ENCODE results near the gene VSX1.

VSX1 gene

GRCh38 chr20:25040438-25040831, 41.5 kb downstream of the VSX1 start:
- no peaks in the 10 kb centered on the region for H3K9me2 ChIP-seq (ENCODE audit: low read depth, low read length)
- TF ChIP-seq CTCF (IDR thresholded peaks at IDR 0.05; ENCODE audit: low read length), result no peak
- no peak for TF ChIP-seq EZH2 (IDR thresholded peaks at IDR 0.05; ENCODE audit: borderline replicate concordance, low read length)
- no peaks in the 10 kb centered on the region; the same call in 1 of the 2 replicates for H3K27me3 ChIP-seq (ENCODE audit: insufficient read depth, low read length)
- no peak overlapping the region for H3K4me2 ChIP-seq (ENCODE audit: low read length)
- no peaks in the 10 kb centered on the region for H3F3A ChIP-seq (ENCODE audit: insufficient read depth, low read length)
- H3K36me3 ChIP-seq (ENCODE audit: insufficient read depth, low read length), result no peaks in the 10 kb centered on the region
- H3K27ac ChIP-seq (ENCODE audit: low read depth, low read length, poor library complexity, severe bottlenecking), result no peak overlapping the region
- no peaks in the 10 kb centered on the region for H3K9me3 ChIP-seq (ENCODE audit: low read length)
- H4K20me1 ChIP-seq (ENCODE audit: insufficient read depth, low read length), result no peaks in the 10 kb centered on the region
- no peaks in the 10 kb centered on the region for H3K79me2 ChIP-seq (ENCODE audit: insufficient read depth, low read length)
- no peak overlapping the region for H3K9ac ChIP-seq (ENCODE audit: low read length)
- no peak overlapping the region for H2AFZ ChIP-seq (ENCODE audit: low read length)
- no peak overlapping the region for H3K4me3 ChIP-seq (ENCODE audit: low read depth, low read length, poor library complexity, severe bottlenecking)
- H3K4me1 ChIP-seq (ENCODE audit: insufficient read depth, low read length, severe bottlenecking), result peaks cover 36% of the 10 kb centered on the region

GRCh38 chr20:25039697-25040437, 42.1 kb downstream of the VSX1 start:
- Histone ChIP-seq H3K36me3 (ENCODE audit: insufficient read depth, low read length) (no peaks in the 10 kb centered on the region), H3K27me3 (ENCODE audit: insufficient read depth, low read length) (no peaks in the 10 kb centered on the region; the same call in 1 of the 2 replicates), H3K4me3 (ENCODE audit: low read depth, low read length, poor library complexity, severe bottlenecking) (no peak overlapping the region), H3K4me1 (ENCODE audit: insufficient read depth, low read length, severe bottlenecking) (peaks cover 36% of the 10 kb centered on the region), H3F3A (ENCODE audit: insufficient read depth, low read length) (no peaks in the 10 kb centered on the region), H3K4me2 (ENCODE audit: low read length) (no peak overlapping the region), H4K20me1 (ENCODE audit: insufficient read depth, low read length) (no peaks in the 10 kb centered on the region), H3K9me2 (ENCODE audit: low read depth, low read length) (no peaks in the 10 kb centered on the region), H3K27ac (ENCODE audit: low read depth, low read length, poor library complexity, severe bottlenecking) (no peak overlapping the region), H3K79me2 (ENCODE audit: insufficient read depth, low read length) (no peaks in the 10 kb centered on the region), H2AFZ (ENCODE audit: low read length) (no peak overlapping the region), H3K9ac (ENCODE audit: low read length) (no peak overlapping the region), H3K9me3 (ENCODE audit: low read length) (no peaks in the 10 kb centered on the region)
- TF ChIP-seq EZH2 (IDR thresholded peaks at IDR 0.05; ENCODE audit: borderline replicate concordance, low read length), result no peak

GRCh38 chr20:25038591-25039015, 43.3 kb downstream of the VSX1 start:
- Histone ChIP-seq H3K36me3 (ENCODE audit: insufficient read depth, low read length) (no peaks in the 10 kb centered on the region), H3K27ac (ENCODE audit: low read depth, low read length, poor library complexity, severe bottlenecking) (no peak overlapping the region), H3K79me2 (ENCODE audit: insufficient read depth, low read length) (no peaks in the 10 kb centered on the region), H3K4me1 (ENCODE audit: insufficient read depth, low read length, severe bottlenecking) (peaks cover 36% of the 10 kb centered on the region), H3K4me2 (ENCODE audit: low read length) (no peak overlapping the region), H3F3A (ENCODE audit: insufficient read depth, low read length) (no peaks in the 10 kb centered on the region), H4K20me1 (ENCODE audit: insufficient read depth, low read length) (no peaks in the 10 kb centered on the region), H3K9me3 (ENCODE audit: low read length) (no peaks in the 10 kb centered on the region), H3K4me3 (ENCODE audit: low read depth, low read length, poor library complexity, severe bottlenecking) (no peak overlapping the region), H3K9me2 (ENCODE audit: low read depth, low read length) (no peaks in the 10 kb centered on the region), H2AFZ (ENCODE audit: low read length) (no peak overlapping the region), H3K9ac (ENCODE audit: low read length) (no peak overlapping the region), H3K27me3 (ENCODE audit: insufficient read depth, low read length) (no peaks in the 10 kb centered on the region; the same call in 1 of the 2 replicates)
- TF ChIP-seq CTCF (IDR thresholded peaks at IDR 0.05; ENCODE audit: low read length) (no peak), EZH2 (IDR thresholded peaks at IDR 0.05; ENCODE audit: borderline replicate concordance, low read length) (no peak)

GRCh38 chr20:25038103-25038410, 43.9 kb downstream of the VSX1 start:
- H3F3A ChIP-seq (ENCODE audit: insufficient read depth, low read length), result no peaks in the 10 kb centered on the region
- H3K4me1 ChIP-seq (ENCODE audit: insufficient read depth, low read length, severe bottlenecking), result peaks cover 33% of the 10 kb centered on the region
- H3K4me2 ChIP-seq (ENCODE audit: low read length), result no peak overlapping the region
- no peaks in the 10 kb centered on the region for H3K27me3 ChIP-seq (ENCODE audit: insufficient read depth, low read length)
- H3K79me2 ChIP-seq (ENCODE audit: insufficient read depth, low read length), result no peaks in the 10 kb centered on the region
- no peak overlapping the region for H3K9ac ChIP-seq (ENCODE audit: low read length)
- no peak overlapping the region for H3K4me3 ChIP-seq (ENCODE audit: low read depth, low read length, poor library complexity, severe bottlenecking)
- H3K27ac ChIP-seq (ENCODE audit: low read depth, low read length, poor library complexity, severe bottlenecking), result no peak overlapping the region
- H3K9me3 ChIP-seq (ENCODE audit: low read length), result no peaks in the 10 kb centered on the region
- no peaks in the 10 kb centered on the region for H3K36me3 ChIP-seq (ENCODE audit: insufficient read depth, low read length)
- no peaks in the 10 kb centered on the region for H3K9me2 ChIP-seq (ENCODE audit: low read depth, low read length)
- H4K20me1 ChIP-seq (ENCODE audit: insufficient read depth, low read length), result no peaks in the 10 kb centered on the region
- no peak overlapping the region for H2AFZ ChIP-seq (ENCODE audit: low read length)
- TF ChIP-seq EZH2 (IDR thresholded peaks at IDR 0.05; ENCODE audit: borderline replicate concordance, low read length), result no peak
- no peak for TF ChIP-seq CTCF (IDR thresholded peaks at IDR 0.05; ENCODE audit: low read length)

Data from OCI-LY1 (cell line).